Fibroblast of skin of scalp (primary cell): Measurements from ENCODE around the gene SPATA3.

Experiments
- DNase-seq: peaks from one replicate; pipeline ENCODE4 v3.0.0-alpha.2; 2013

SPATA3 gene

DNA sequence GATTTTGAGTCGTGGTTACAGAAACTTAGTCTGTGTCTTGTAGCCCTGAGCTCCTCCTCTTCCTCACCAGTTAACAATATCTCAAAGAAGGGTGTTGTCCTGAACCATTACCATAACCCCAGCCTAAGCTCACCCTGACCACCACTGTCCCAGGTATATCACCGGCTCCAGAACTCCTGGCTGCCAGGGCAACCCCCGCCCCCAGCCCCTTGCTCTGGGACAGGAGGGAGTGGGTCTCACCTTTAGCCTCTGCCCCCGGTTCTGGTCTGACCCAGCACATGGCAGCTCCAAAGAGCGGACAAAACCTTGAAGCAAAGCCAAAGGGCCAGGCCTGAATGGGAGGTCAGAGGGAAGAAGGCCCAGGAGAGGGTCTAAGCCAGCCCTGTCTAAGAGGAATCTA is 55.2 kb downstream of the SPATA3 start:
- no peak for DNase-seq

DNA sequence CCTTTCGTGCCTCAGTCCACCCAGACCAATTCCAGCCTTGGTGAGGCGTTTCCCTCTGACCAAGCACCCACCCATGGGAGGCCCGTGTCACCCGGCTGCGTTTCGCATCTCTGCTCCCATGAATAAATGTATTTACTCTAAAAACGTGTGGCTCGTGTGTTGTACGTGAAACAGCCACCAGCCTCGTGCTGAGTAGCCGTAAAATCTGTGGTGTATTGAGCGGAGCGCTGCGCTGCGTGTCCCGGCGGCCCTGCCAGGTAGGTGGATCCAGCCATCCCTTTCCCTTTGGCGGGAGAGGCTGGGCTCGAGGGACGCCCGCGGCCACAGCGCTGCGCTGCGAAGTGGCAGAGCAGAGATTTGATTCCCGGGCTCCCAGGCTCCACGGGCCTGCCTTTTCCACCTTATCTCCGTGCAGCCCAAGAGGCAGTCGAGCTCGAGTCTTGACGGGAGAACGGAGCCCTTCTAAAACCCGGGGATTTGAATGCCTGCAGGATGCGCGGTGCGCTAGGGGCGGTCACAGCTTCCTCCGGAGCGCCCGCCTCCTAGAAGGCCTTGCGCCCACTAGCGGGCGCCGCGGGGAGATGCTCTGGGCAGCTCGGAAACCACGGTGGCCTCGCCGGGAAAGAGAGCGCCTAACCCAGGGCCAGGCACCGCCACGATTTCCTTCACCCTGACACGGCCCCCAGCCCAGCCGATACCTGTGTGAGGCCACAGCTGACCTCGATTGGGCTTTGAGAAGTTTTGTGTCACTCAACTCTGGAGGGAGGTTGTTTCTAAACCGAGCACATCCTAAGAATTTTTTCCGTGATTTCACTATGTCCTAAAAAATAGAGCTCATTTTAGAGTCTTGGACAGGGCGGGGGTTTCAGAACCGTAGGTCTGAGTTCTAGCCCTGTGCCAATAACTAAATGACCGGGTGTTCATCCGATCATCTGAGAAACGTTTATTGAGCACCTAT is 56.9 kb downstream of the SPATA3 start:
- DNase-seq: peak; percentile 84

DNA sequence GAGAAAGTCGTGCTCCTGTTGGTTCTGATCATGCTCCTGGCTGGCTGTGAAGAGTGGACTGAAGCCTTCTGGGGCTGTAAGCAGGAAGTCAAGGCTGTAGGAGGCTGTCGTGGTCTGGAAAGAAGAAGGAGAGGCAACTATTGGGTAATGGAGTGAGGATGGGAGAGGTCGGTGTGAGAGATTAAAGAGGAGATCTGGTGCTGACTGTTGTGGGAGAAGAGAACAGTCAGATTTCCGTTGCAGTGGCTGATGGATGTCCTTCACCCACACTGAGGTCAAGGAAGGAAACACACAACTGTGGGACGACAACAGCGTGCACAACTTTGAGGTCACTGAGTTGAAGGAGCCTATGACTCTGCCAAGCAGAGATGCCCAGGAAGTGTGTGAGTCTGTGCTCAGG is 57.9 kb downstream of the SPATA3 start:
- no peak for DNase-seq

DNA sequence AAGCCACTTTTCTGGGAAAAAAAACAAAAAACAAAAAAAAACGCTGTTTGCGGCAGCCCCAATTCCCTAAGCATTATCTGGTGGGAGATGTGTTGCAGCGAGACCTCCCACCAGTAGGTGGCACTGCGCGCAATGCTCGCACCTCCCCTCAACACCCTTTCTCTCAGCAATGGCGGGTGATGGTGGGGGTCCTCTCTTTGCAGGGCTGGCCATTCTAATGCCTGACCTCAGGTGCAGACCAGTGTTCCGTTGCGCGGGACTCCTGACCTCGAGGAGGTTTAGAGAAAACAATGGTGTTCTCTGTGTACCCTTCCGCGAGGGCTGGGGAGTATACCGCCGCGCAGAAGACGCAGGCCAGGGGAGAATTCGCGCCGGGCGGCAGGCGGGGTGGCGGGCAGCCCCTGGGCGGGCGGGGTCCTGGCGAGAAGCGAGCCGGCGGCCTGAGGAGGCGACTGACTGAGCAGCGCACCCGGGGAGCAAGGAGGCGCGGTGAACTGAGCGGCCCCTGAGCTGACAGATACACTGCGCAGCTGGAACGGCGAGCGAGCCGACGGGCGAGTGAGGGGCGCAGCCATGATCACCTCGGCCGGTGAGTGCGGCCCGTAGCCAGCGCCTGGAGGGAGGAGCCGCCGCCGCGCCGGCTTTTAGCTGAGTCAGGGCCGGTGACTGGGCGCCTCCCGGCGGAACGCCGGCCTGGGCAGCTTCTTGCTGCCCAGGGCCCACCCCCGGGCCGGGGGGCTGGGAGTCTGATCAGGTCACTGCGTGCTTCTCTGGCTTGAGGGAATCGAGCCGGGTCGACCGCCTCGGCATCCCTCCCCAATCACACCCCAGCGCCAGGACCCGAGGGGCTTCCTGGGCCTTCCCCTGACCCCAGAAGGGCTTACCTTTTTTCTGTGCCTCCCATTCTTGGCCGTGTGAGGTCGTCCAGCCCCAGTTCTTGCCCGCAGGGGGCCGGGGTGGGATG is 60.8 kb downstream of the SPATA3 start, which contains the start of gene PSMD1:
PSMD1 (plus strand) TSS at position 415 of the 964 bp plus-strand sequence; CDS start at position 574, 159 bp downstream.
- DNase-seq: peak; percentile 94

DNA sequence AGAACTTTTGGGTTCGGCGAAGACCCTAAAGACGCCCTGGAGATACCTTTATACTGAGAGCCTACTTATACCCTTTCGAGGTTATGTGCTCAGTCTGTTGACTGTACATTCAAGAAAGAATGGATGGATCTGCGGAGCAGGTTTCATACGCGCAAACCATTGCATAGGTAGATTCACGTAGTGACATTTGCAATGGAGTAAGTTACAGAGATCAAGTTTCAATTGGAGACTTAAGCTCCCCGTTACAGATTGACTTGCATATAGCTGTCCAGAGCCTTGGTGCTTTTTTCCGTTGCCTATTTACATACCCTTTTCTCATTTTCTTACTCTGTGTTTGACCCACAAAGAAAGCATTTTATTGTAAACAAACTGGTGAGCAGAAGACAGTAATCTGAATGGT is 61.7 kb downstream of the SPATA3 start:
- no peak for DNase-seq
